NCI-H1436 treated with DMSO at 0.1 percent for 48 hours (cell line): ENCODE measurements around the gene SOX10.

ENCODE experiments used
- DNase-seq: peaks from one replicate; lab custom pipeline; 2025; lab: John Stamatoyannopoulos, UW

SOX10 gene

DNA sequence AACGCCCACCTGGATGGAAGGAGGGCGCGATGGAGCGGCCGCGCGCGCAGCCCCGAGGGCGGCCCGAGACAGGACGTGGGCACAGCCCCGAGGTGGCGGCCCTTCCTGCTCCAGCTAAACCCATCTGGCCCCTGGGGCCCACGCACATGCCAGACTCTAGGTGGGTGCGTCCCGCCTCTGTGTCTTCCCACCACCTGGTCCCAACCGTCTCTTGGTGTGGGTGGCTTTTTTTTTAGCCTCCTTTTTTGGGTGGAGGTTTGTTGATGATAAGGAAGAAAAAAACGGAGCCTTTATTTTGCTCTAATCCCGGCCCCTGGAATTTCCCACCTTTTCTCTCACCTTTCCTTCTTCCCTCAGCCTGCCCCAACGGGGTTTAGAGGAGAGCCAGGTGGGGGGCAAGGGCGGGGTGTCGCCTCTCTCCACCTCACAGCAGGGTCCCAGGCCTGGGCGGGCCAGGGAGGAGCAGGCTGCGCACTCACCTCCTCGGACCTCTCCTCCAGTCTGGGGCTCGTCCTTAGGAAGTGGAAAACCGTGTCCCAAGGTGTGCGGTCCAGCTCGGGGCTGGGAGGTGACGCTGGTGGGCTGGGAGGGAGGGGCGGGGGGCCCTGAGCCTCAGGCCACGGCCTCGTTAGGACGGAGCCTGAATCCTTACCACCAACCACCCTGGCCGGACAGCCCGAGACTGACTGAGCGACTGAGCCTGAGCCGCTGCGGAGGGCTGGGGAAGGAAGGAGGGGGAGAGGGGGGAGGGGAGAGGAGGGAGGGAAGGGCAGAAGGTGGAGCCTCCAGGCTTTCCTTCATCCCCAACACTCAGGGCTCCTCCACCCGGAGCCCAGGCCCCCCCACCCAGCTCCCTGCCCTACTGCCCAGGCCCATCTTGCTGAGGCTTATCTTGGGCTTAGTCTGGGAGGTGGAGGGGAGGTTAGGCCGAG, at the start of gene SOX10:
TSS of gene SOX10 (minus strand) at position 696 of the 932 bp plus-strand sequence. CDS start 771 bp downstream, outside the sequence.
- no peak for DNase-seq

DNA sequence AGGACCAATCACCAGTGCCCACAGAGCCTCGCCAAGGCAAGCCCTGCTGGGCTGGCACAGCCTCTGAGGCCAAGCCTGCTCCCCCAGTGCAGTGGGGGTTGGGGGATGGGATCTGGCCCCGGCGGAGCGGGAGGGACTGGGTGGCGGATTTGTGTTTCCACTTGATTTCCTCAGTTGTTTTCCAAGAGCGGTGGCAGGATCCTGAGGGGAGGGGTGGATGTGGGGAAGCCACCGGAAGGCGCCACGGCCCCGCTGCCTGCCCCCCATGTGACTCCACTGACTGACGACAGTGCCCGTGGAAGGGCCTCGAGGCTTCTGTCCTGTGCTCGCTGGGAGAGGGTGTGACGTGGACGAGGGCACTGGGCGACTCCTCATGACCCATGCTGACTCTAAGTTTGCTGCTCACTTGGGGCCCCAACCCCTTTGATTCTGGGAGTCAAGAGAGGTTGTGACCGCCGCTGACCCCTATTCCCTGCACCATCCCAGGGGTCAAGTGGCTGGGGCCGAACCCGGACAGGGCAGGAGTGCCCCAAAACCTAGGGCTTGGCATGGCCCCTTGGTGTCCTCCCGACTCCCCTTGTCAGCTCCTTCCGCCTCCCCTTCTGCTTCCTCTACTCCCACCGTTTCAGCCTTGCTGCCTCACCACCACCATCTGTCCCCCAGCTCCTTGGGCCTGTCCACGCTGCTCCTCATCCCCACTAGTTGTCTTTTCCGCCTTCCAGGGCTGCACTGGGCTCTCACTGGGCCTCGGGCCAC, 49.3 kb upstream of the SOX10 start:
- no peak for DNase-seq

DNA sequence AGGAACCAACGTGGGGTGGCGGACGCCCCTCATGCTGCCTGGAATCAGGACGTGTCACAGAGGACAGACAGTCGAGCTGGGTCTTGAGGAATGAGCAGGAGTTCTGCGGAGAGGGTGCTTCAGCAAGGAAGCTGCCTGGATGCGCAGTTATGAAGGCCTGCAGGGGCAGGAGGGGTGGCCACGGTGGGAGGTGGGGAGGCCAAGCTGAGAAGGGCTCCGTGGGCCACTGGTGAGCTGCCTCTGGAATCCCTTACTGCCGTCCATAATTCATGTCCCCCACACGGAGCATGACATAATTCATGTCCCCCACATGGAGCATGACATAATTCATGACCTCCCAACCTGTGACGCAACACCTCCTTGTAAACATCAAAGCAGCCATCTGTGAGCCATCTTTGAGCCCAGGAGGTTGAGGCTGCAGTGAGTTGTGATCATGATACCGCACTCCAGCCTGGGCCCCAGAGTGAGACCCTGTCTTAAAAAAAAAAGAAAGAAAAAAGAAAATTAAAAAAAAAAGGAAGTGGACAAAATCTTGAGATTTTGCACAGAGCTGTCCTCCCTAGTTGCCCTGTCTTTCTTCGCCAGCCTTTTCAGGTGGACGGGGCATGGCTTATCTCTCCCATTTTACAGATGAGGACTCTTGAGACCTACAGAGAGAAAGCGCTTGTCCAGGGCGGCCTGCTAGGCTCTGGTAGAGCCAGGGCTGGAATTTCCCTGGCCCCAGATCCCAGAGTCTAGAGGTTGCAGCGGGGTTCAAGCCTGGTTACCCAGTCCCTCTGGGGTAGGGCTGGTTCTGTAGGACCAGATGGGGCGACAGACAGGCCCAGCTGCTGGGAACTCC, 48.5 kb upstream of the SOX10 start:
- no peak for DNase-seq

DNA sequence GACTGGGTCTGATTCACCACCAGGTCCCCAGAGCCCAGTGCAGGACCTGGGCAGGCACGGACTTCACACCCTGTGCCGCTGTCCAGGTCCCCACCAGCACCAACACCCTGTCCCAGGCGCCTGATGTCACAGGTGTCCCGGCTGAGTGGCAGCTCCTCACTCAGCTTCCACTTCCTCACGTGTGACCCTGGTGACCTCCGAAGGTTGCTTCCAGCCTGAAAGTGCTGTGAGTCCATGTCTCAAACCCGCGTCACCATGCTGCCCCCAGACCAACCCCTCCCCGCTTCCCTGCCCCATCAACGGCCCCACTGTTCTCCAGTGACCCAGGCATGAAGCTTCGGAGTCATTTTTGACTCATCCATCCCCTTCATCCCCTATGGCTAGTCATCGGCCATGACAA, 47.1 kb upstream of the SOX10 start:
- DNase-seq: no peak

DNA sequence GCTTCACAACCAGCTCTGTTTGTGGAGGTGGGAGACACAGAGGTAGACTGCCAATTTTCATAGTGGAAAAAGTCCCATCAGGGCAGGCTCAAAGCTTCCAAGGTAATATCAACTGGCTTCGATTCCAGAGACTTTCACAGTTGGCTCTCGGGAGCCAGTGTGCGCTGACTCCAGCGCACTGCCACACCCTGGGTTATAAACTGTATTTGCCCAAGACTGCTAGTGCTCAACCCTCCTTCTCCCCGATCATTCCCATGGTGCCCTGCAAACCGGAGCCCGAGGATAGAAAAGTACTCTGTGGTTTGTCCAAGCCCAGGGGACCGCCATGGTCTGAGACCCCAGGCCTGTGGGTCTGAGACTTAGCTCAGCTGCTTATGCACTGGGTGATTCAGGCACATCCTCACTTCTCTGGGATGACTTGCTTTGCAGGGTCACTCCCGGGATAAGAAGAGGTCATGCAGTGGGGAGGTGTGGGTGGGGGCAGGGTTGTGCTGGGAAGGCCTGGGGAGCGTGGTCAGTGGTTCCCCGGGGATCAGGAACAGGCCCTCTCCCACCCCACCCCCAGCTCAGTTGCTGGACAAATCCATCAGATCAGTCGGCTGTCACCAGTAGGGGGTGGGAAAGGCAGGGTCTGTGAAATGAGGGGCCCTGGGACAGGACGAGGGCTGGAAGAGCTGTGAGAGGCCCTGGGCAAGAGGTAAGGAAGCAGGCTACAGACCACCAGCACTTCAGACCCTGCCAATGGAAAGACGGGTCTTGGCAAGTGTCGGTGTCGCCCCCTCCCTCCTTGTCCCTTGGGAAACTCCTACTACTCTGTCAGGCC, 46.2 kb upstream of the SOX10 start:
- no peak for DNase-seq

DNA sequence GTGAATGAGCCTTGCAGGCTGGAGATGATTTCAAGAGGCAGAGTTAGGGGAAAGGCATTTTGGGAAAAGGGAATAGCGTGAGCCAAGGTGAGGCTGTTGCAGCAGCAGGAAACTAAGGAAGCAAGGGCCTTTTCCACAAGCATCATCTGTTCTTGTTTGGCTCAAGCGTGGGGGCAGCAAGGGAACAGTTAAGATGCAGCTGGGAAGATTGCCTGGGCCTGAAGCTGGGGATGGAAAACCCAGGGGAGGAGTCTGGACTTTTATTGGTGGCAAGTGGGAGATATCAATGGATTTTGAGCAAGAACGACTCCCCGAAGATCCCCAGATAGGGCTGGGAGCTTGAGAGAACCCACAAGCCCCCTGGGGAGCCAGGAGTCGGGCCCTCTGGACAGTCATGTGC, 45.5 kb upstream of the SOX10 start:
- no peak for DNase-seq

DNA sequence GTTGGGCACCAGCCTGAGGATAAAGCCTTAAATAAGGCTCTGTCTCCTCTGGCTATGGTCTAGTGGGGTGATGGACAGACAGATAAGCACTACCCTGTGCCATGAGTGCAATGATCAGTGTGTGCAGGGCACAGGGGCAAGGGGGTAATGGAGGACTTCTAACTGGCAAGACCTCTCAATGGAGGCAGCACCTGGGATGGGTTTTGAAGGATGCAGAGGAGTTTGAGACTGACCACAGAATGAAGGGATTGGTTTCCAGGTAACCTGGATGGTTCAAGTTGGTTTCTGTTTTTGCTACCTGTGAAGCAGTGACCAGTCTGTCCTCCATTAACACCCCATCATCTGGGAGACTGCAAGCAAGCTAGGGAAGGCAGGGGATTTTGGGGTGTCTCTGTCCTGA, 45.0 kb upstream of the SOX10 start:
- DNase-seq: no peak

DNA sequence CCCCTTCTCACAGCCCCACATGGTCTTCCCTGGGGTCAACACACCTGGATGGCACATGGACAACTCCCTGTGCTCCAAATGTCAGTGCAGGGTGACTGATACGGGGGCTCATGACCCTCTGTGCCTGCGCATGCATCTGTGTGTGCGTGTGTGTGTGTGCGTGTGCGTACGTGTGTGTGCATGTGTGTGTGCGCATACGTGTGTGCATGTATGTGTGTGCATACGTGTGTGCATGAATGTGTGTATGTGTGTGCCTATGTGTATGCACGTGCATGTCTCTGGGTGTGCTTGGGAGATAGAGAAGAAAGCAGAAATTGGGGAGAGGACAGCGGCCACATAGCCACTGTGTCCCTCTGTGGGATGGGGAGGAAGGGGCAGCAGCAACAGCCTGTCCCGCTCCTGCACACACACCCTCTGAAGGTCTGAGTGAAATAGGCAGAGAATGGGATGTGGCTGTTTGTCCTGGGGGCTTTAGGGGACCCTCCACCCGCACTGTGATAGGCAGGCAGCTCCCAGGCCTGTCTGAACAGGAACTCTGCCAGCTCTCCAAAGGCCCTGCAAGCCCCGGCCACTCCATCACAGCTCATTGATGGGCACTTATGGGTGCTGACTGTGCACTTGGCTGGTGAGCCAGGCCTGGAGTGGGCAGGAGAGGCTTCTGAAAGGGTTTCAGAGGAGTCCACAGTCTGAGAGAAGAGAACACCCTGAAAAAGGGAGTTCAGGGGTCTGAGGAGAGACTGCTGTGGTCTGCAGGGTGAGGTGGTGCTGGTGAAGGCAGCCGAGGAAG, 44.2 kb upstream of the SOX10 start:
- no peak for DNase-seq

DNA sequence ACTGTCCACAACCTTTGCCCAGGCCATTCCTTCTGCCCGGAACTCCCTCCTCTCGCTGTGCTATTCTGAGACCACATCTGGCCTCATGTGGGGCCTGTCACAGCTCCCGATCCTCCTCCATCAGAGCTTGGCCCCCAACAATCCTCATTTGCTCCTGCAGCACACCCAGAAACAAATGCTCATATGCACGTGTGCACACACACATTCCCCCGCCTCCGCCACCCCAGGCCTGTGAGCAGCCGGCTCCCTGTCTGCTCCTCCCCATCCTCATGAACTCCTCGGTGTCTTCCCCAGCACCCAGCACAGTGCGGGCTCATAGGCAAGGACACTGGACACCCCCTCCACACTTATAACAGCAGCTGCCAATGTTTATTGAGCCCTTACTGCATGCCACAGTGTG, 43.1 kb upstream of the SOX10 start:
- no peak for DNase-seq

DNA sequence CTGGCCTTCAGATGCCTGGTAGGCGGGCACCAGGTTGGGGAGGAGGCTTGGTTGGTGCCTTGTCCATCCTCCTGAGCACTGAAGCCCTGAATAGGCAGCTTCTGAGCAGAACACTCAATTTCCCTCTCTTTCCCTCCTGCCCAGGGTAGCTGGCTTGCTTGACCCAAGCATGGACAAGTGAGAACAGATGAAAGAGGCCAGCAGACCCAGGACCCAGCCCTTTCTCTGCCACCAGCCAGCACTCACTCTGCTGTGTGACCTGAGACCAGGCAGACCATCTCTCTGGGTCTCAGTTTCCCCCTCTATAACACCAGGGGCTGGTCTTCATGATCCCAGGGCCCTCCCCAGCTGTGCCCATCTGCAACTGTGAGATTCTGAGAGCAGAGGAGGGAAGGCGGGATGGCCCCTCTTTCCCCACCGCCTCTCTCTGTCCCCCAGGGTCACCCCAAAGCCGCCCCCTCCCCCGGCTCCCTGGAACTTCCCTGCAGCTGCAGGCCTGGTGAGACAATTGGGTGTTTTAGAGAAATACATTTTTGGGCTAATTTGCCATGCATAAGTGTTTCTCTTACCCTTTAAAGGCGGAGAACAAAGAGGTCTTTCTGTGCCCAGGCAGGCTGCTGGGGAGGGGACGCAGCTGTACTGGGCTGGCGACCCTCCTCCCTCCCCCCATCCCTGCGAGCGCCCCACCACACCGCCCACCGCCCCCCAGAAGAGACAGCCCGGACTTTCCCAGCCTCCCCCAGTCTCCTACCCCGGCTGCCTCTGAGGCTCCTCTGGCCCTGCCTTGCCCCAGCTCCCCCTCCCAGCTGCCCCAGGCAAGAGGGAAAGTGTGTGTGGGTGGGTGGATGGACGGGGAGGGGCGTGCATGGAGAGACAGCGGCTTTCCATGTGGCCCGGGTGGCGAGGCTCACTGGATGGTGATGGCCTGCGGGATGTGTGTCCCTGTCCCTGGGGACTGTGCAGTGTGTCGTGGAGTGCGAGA, 42.1 kb upstream of the SOX10 start:
- DNase-seq: no peak

DNA sequence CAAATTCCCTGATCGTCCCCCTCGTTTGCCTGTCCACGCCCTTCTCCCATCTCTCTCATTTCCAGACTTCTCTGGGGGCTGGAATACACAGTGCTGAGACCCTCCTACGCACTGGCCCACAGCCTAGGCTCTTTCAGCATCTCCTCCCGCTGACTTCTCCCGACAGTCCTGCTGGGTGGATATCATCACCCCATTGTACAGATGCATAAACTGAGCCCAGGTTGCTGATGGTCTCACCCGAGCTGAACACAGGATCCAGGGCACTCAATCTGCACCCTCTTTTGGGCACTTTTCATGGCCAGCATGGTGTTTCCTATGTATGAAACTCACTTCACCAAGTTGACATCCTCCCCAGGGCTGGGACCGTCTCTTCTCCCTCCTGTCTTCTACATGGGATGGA, 41.2 kb upstream of the SOX10 start:
- DNase-seq: no peak

DNA sequence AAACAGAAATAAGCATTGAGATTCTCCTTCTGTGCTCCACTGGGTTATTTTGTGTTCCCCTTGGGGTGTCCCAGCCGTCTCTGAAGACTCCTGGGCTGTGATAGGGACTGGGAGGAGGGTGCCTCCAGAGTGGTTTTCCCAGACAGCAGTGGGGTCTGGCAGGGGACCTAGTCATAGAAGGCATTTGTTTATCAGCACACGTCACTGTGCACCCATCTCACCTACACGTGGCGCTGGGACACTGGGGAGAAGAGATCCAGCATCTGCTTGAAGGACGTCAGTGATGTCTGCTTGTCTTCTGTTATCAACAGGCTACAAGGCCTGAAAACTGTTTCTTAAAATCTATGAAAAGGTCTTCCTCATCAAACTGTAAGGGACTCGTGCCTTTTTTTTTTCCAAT, 38.7 kb upstream of the SOX10 start:
- DNase-seq: no peak

DNA sequence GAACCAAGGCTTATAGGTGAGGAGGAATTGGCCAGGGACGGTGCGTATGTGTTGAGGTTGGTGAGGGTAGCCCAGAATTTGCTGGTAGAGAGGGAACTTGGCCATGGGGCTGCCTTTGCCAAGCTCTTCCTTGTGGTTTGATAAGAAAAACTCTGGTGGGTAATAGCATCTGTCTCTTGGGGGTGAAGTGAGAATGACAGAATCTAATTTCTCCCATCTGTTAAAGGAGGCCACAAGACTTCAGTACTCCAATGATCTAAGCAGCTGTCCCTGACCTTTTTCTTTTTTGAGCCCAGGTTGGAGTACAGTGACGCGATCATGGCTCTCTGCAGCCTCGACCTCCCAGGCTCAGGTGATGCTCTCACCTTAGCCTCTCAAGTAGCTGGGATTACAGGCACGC, 36.9 kb upstream of the SOX10 start:
- DNase-seq: no peak

DNA sequence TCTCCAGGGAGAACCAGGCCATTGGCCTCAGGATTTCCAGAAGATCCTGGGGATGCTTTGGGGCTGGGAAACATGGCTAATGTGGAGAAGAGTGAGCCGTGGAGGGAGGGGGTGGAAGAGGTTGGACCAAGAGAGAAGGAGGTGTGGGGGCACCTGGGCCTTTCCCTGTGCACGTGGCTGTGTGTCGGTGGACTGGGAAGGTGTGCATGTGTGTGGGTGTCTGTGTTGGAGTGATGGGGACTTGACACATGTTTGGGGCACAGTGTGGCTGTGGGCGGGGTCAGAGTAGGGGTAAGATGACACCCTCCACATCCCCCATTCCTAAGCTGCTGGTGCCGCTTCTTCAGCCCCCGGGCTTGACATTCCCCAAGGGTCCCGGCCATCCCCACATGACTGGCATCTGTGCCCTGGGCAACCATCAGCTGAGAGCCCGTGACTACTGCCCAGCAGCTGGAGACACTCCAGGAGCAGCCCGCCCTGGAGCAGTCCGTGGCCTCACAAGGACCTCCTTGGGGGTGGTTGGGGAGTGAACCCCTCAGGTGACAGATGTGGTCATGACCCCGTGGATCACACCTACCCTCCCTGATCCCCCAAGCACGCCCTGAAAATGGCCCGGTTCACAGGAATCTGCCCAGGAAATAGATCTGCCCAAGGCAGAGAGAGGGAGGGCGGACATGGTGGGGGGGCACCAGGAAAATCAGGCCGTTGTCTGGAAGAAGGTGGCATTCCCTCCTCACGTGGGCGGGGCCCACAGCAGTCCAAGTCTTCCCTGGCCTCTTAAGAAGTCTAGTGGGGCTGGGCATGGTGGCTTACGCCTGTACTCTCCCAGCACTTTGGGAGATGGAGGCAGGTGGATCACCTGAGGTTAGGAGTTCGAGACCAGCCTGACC, 34.8 kb upstream of the SOX10 start:
- no peak for DNase-seq

DNA sequence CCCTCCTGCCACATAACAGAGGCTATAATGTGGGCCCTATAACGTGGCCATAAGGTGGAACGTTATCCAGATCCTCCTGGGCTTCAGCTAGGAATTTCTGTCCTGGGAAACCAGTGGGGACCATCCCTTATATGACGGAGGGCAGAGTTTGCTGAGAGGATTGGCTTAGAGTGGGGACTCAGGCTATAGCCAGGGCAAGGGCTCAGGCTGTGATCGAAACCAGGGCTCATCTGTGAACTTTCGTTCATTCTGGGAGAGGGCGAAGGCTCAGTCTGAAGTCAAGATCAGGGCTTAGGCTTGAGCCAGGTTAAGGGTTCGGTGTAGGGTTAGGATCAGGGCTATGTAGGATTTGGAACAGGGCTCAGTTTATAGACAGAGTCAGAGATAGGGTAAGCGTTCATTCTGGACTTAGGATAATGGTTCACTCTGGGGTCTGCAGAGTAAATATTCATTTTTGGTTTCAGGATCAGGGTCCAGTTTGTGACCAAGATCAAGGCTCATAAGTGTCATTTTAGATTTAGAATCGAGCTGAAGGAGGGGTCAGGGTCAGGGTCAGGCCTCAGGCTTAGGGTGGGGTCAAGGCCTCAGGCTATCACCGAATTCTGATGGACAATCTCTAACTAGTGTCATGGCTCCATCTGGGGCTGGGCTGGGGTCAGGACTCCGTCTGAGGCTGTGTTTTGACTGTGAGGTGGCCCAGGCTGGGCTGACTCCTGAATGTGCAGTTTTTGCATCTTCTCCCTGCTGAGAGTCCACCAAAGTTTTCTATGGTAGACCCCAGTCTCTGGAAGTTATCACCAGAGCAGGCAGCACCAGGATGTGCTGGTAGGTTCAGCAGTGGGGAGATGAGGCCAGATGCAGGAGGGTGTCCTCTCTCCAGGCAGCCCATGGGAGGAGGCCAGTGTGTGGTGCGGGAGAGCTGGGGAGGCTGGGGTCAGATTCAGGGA, 33.9 kb upstream of the SOX10 start:
- DNase-seq: no peak

DNA sequence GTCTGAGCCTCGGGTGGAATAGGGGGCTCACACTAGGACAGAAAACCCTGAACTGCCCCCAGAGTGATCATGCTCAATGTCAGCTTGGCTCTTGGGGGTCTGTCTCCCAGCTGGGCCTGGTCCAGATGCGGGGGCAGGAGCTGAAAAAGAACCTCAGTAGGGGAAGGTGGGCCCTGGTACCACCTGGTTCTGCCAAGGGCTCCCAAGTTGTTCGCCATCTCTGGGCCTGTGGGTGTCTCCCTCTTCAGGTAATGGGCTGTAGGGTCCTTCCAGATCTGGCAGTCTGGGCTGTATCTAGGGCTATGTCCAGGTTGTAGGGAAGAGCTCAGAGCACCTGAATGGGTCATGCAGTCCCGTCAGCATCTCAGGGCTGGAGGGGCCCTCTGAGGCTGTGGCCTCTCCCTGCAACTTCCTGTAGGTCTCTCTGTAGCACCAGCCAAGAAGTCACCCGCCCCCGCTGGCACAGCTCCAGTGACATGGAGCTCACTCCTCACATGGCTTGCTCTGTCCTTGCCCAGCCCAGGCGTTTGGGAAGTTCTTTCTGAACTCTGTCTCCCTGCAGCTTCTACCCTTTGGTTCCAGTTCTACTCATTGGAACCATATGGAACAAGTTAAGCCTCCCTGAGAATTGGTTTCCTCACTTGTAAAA, 33.0 kb upstream of the SOX10 start:
- DNase-seq: no peak
